HG02798 (cell line): ENCODE results near the gene TEDDM1.
"Not testable (repeated sequence)": the region's sequence is repeated elsewhere in the genome, so short reads cannot be mapped to it uniquely, and the experiment has no call there.

Source experiments
- ATAC-seq: cut with Tn5 transposase; IDR thresholded peaks from one replicate; pipeline ENCODE4 v1.9.1; 2021; ENCODE audit warnings: mild to moderate bottlenecking; ENCODE audit not compliant: unreplicated experiment, poor library complexity

Gene TEDDM1

DNA sequence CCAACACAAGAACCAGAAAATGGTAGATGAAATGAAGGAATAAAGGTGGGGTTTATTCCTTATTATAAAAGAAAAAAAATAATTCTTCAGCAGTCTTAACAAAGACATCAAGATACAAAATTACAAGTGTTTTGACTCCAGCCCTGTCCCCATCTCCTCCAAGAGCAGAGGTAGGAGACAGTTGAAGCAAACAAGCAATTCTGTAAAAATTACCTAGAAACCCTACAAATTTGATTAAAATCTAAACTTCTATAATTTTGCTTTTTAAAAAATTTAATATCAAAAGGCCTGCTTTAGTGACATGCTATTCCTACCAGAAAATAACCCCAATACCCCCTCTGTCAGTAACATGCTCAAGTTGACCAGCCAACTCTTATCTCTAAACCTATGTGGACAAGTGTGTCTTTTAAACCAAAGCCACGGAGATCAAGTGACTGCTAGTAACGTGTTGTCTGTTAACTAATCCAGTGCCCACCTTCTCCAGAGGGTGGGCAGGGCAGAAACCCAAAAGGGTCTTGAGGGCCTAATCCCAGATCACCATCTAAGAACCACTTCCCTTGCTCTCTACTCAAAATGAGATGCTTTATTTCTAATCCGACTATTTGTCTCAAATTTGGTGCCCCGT, 17.3 kb downstream of the TEDDM1 start:
- ATAC-seq = no peak

DNA sequence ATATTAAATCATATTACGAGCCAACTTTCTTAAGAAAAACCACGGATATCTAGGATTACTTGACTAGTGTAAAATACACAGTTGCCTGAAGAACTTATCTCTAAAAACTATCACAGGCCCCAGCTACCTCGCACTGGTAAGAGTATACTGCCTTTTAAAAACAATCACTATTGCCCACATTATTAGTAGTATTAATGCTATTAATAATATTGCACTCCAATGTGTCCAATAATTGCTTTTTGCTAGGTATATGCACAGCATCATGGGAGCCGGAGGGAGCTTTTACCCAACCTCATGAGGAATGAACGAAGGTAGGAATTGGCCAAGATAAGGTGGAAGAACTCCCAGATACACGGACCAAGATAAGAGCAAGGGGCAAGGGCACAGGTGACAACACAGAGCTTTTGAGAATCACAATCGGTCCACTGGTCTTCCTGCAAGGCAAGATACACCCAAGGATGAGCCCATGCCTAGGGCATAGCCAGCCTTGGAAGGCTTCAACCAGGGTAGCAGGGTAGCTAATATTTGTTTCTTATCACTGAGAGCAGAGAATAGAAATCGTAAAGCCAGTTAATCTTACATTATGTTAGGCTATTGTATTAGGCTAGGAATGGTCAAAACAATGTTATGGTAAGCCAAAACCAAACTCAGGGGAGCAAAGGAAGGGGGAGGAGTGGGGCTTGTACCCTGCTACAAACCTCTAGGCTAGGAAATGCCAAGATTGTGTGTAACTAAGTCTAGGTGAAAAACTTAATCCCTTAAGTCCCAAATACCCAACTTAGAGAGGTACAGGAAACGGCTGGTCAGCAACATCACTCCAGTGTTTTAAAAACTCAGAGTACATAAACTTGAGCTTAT, 18.3 kb downstream of the TEDDM1 start:
- no peak for ATAC-seq

- ATAC-seq = no peak
Observed at GRCh38 chr1:182380199-182380598, 20.3 kb downstream of the TEDDM1 start.

DNA sequence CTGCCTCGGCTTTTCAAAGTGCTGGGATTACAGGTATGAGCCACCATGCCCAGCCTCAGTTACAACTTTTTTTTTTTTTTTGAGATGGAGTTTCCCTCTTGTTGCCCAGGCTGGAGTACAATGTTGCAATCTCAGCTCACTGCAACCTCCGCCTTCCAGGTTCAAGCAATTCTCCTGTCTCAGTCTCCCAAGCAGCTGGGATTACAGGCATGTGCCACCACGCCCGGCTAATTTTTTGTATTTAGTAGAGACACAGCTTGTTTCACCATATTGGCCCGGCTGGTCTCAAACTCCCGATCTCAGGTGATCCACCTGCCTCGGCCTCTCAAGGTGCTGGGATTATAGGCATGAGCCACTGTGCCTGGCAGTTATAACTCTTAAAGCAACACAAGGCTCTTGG, 20.7 kb downstream of the TEDDM1 start:
- not testable (repeated sequence) for ATAC-seq

DNA sequence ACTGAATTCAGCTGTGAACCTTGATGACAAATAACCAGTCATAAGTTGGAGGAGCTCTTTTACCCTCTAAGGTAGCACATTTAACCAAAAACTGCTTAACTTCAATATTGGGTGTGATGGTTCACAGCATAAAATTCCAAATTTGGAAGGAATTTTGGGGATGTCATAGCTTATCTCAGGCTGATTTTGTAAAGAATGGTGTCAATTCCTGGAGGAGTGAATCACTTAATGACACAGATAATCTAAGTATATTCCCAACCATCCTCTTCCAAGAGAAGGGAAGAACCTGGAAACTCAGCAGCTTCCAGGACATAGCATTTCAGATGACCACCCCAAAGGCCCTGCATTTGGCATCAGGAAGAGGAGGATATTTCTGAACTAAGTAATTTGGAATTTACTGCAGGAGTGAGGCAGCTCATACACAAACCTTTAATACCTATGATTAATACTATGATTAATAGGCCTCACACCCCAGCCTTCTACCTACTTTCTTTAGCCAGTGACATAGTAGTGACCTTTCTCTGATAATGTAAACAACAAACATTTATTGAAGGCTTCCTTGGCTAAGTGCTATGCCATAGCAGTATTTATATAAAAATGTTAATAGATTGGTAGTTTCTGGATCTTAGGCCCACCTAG, 23.4 kb downstream of the TEDDM1 start:
- no peak for ATAC-seq

- ATAC-seq = no peak
Observed at GRCh38 chr1:182374101-182374834, 26.2 kb downstream of the TEDDM1 start.

GRCh38 chr1:182370532-182370931, 29.9 kb downstream of the TEDDM1 start:
- no peak for ATAC-seq

GRCh38 chr1:182368903-182369302, 31.6 kb downstream of the TEDDM1 start:
- ATAC-seq = no peak

DNA sequence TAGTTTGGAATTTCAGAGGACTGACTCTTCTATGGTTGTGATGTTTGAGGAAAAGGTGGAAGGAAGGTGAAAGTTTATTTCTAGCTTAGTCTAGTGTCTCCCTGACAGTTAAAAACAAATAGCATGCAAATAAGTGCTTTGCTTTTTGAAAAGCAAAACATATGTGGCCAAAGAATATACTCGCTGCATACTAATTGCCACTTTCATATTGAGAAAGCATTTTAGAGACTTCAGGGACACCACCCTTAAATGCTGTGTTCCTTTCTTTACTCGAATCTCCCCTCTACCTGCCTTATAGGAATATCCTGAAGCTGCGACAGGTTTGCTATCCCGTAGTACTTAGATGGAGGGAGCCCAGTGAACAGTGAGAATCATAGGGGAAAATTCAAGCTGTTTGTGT, 32.1 kb downstream of the TEDDM1 start:
- no peak for ATAC-seq

DNA sequence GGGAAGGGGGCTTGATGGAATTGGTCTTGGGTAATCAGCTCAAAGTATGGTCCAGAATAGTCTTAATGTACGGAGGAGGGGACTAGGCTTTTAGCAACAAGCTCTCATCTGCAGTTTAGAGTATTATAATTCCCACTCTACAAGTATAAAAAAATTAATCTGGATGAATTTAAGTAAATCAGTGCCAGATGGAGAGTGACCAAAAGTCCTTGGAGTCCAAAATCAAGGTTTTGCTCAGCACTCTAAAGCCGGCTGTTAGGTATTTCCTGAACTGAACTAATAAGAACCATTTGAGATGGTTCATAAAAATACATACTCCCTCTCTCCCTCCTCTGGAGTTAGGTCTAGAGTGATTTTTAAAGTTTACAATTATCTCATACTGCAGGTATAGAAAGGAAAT, 32.5 kb downstream of the TEDDM1 start:
- ATAC-seq = no peak

DNA sequence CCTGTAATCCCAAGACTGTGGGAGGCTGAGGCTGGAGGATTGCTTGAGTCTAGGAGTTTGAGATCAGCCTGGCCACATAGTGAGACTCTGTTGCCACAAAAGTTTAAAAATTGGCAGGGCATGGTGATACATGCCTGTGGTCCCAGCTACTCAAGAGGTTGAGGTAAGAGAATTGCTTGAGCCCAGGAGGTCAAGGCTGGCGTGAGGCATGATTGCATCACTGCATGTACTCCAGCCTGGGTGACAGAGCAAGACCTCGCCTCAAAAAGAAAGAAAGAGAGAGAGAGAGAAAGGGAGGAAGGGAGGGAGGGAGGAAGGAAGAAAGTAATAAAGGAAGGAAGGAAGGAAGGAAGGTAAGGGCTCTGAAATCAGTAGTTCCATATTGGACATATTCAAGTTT, 33.9 kb downstream of the TEDDM1 start:
- no peak for ATAC-seq

- ATAC-seq = no peak
Observed at GRCh38 chr1:182359645-182360044, 40.8 kb downstream of the TEDDM1 start.

- no peak for ATAC-seq
Observed at GRCh38 chr1:182357913-182358312, 42.6 kb downstream of the TEDDM1 start.

DNA sequence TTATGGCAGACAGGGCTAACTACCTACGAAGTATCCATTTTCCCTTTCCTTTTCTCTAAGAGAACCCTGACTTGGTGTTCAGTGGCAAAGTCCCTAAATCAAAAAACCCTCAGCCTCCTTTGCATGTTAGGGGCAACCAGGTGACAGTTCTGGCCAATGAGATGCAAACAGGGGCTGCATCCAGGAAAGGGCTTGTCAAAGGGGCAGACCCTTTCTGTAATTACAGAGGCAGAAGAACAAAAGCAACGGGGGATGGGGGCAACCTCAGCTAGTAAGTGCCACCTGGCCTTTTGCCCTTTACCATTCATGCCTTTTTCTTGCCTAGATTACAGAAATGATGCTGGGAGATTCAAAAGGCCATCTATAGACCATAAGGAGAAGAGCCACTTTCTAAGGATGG, 43.3 kb downstream of the TEDDM1 start:
- no peak for ATAC-seq

DNA sequence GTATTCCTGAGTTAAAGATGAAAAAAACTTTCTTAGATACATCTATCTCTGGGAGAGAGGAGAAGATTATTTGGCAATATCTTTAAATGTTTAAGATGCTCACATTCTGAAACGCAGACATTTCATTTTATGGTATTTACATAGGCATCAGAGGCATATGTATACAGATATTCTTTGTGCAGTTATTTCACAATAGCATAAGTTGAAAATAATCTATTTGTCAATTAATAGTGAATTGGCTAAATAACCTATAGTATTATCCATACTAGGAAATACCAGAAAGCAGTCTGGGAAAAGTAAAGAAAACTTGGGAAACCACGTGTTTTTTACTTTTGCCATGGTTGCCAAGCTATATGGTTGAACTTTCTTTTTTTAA, 44.8 kb downstream of the TEDDM1 start:
- ATAC-seq = no peak

- no peak for ATAC-seq
Observed at GRCh38 chr1:182351790-182352364, 48.6 kb downstream of the TEDDM1 start.

DNA sequence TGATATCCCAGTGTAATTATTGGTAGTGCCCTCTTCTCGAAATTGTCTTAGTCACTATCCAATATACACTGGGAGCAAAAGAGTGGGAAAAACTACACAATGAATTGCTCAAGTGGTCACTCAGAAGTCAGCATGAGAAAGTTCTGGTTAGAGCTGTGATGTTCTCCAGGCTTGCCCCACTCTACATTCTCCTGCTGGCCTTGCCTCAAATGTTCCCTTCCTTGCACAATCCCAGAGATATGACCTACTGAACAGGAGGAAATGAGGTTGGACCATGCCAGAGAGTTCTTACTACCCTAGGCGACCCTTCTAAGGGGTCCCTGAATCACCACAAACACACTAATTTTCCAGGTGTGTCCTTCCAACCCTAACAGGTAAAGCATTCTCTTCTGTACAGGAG, 49.6 kb downstream of the TEDDM1 start:
- ATAC-seq = no peak

DNA sequence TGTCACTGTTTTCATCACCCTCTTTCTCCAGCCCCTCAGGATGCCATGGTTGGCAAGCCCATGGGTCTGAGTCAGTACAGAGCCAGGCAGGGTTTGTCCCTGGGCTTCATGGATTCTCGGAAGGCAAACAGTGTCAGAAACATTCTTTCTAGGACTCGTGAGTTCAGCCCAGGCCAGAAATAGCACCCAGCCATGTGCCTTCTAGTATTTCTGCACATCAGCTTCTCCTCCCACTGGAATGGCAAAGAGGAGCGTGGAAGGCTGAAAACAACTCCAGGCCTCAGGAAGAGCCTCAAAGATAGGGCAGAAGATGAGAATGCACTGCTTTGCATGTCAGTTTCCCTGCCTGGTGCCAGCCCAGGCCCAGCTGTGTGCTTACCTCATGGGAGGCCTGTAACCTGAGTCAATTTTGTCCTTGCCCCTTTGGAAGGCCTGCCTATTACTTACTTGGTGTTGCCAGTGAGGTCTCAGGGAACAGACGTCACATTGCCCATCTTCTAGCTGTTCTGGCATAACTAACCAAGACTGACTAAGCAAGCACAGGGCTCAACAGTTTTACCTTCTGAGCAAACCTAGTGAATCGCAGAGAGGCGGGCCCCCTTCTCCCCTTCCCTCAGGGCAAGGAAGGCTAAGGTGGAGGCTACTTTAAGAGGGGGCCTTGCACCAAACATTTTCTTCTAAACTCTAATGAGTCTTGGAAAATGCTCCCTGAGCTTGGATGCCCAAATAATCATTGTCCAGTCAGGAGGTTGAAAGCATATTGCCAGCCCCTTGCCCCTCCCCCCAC, 51.3 kb downstream of the TEDDM1 start:
- no peak for ATAC-seq
